HG02623 (cell line): ENCODE measurements around the gene DDX51.

Source experiments
- ATAC-seq: cut with Tn5 transposase; IDR thresholded peaks from one replicate; pipeline ENCODE4 v1.9.1; 2021; ENCODE audit warnings: moderate library complexity; ENCODE audit not compliant: unreplicated experiment

DDX51 gene

GRCh38 chr12:132180648-132181546 is 36.8 kb upstream of the DDX51 start:
- ATAC-seq, result no peak

DNA sequence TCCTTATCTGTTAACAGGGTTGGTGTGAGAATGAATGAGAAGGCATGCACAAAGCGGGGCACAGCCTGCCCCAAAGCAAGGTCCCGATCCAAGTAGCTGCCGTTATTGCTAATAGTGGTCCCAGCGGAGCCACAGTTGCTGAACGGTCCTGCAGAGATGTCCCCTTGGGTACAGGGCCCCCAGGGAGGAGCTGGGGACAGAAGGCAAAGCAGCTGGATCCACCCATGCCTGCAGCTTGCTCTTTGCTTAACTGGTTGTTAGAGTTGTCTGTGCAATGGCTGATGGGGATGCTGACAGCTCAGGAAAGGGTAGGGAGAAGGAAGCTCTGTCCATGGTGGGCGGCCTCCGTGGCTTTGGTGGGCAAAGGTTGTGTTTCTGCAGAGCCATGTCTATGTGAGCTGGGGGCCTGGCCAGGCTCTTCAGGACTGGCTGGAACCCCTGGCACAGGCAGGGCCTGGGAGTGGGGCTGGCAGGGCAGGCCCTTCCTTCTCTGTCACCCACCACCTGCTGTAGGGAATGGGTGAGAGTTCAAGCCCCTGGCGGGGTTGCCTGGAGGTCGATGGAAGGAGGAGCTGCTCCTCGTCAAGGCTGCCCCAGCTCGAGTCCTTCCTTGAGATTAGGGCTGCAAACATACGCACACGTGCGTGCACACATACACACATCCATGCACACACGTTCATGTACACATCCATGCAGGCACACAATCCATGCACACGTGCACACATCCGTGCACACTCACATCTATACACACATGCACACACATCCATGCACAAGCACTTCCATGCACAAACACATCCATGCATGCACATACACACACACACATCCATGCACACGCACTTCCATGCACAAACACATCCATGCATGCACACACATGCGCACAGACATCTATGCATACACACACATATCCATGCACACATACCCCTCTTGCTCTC is 35.6 kb upstream of the DDX51 start:
- no peak for ATAC-seq

DNA sequence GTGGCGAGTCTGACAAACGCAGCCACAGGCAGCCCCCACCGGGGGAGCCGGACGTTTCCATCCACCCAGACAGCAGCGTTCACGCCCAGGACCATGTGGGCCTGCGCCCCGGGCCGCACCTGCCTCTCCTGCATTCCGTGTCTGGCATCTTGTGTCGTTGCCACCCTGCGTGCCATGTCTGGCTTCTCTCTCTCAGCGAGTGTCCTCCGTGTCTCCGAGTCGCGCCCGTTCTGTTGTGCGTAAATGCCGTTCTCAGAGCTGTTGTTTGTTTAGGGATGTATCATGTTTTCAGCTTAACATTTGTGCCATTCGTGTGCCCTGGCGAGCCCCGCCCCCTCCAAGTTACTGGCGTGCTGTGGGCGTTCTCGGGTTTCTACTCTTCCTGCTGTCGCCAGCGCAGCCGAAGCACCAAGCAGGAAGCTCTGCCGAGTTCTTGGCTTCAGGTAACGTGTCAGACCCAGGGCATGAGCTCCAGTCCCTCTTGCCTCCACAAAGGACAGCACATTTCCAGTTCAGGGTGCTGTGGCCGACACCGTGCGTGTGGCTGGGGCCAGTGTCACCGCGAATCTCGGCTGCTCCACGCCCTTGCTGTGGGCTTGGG is 34.8 kb upstream of the DDX51 start:
- ATAC-seq, result no peak

GRCh38 chr12:132178316-132178715 is 34.2 kb upstream of the DDX51 start:
- ATAC-seq, result no peak

- ATAC-seq, result no peak
These were observed 32.9 kb upstream of the DDX51 start for GRCh38 chr12:132176920-132177551.

GRCh38 chr12:132176385-132176919 is 32.3 kb upstream of the DDX51 start:
- ATAC-seq, result no peak

GRCh38 chr12:132175496-132176384 is 31.6 kb upstream of the DDX51 start:
- no peak for ATAC-seq

GRCh38 chr12:132174839-132175490 is 30.8 kb upstream of the DDX51 start:
- ATAC-seq, result no peak

- no peak for ATAC-seq
These were observed 30.1 kb upstream of the DDX51 start for GRCh38 chr12:132174015-132174838.

- no peak for ATAC-seq
These were observed 29.3 kb upstream of the DDX51 start for GRCh38 chr12:132173135-132174014.

DNA sequence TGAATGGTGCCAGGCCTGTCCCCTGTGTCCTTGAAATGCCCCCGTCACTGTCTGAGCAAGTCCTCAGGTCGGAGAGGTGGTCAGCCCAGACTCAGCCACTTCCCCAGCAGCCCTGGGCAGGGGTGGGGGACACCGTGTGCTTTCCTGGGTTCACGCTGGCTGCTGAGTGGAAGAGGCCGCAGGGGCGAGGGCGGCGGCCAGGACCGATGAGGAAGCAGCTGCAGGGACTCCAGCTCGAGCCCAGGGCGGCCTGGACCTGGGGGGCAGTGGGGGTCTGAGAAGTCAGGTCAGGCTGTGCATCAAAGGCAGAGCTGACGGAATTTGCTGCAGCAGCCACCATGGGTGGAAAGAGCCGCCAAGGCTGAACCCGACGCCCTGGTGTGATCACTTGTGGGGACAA is 28.5 kb upstream of the DDX51 start:
- ATAC-seq, result no peak

DNA sequence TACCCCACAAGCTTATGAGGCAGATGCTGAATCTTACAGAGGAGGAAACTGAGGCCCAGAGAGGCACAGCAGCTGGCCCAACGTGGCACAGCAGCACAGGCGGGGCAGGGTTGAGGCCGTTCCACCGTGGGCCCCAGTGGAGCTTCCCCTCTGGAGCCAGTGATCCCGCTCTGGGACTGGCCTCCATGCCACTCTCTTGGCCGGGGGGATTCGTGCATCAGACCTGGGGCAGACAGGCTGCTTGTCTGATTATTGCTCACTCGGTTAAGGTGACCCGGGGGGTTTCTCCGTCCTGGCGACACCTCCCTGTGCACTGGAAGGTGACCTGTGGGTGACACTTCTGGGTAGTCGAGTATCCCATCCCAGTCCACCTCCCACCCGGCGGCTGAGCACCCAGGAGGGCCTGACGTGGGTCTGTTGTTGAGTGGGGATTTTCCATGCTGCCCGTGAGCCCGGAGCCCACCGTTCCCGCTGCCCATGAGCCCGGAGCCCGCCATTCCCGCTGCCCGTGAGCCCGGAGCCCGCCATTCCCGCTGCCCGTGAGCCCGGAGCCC is 27.9 kb upstream of the DDX51 start:
- no peak for ATAC-seq

DNA sequence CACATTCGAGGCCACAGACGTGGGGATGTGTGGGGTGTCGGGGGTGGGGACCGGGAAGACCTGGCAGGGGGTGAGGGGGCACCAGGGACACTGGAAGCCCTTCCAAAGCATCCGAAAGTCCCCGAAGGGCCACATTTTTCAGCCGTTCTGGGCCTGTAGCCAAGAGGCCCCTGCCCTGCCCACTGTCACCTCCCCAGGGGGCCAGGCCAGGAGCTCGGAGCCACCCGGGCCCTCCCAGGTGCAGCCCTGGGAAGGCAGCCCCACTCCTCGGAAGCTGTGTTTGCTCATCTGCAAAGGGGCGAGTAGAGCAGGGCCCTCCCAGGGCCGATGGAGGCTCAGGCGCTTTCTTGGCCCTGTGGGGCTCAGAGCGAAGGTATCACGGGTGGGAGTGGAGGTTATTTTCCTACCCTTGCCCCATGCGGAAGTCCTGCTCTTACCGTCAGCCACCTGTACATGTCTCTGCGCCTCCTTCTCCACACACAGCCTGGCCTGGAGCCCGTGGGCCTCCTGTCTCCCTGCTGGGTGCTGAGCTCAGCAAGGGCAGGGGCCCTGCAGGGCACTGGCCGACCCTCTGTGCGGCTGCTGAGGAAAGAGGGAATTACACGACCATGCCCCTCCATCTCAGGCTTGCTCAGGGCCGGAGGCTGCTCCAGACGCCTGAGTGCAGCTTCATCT is 27.3 kb upstream of the DDX51 start:
- no peak for ATAC-seq

DNA sequence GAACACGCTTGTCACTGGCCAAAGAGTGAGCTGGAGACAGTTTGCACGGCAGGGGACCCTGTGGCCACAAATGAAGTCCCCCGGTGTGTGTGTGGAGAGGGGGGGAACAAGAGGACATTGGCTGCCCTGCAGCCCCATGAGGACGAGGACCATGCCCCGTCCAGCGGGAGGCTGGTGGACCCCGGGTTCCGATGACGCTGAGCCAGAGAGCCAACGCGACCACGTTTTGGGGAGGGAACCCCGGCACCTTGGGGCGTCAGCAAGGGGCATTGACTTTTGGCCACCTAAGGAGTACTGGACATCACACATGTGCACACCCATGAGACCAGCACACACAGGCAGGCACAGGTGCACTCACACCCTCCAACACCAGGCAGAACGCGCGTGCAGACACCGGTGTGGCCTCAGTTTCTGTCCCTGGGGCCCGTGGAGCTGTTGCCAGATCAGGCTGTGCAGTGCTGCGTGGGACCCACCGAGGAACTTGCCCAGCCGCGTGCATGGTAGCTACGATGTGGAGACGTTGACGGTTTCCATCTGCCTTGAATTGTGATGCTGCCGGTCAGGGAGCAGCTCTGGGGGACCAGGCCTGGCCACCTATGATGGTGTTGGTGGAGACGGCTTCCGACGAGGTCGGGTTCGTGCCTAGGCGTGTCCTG is 26.6 kb upstream of the DDX51 start:
- no peak for ATAC-seq

DNA sequence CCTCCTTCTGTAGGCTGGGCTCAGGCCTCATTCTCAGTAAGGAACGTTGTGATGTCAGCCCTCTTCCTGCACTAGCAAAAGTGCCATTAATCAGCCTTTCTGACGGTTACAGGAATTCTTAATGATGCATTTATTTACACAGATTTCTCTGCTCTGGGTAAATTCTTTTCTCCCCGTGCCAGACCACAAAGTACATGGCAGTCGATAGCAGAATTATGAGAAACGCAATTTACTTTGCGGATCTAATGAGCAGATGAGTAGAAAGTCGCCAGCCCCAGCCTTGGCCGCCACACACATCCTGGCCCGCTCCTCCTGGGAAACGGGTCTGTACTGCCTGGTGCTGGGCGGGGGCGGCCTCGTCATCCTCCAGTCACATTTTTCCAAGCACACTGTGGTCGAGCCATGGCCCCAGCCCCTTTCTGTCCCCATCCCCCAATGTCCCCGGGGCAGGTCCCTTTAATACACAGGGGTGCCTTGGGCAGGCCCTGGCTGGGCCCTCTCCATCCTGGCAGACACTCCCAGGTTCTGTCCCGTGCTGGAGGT is 26.0 kb upstream of the DDX51 start:
- no peak for ATAC-seq

- ATAC-seq, result no peak
These were observed 25.3 kb upstream of the DDX51 start for GRCh38 chr12:132169376-132169775.
